ENCODE results near the gene MAJIN. TPM values are rescaled to one million over a fixed set of nuclear protein-coding genes. Genes with fewer than 3 reads are reported as not detected.

Gene MAJIN
- total and polyA plus RNA-seq, 10 of the 15 experiments (the other 5 are each of a cell fraction or from before 2014, with no cell fraction given) = 0.10 TPM; not detected in 9

DNA sequence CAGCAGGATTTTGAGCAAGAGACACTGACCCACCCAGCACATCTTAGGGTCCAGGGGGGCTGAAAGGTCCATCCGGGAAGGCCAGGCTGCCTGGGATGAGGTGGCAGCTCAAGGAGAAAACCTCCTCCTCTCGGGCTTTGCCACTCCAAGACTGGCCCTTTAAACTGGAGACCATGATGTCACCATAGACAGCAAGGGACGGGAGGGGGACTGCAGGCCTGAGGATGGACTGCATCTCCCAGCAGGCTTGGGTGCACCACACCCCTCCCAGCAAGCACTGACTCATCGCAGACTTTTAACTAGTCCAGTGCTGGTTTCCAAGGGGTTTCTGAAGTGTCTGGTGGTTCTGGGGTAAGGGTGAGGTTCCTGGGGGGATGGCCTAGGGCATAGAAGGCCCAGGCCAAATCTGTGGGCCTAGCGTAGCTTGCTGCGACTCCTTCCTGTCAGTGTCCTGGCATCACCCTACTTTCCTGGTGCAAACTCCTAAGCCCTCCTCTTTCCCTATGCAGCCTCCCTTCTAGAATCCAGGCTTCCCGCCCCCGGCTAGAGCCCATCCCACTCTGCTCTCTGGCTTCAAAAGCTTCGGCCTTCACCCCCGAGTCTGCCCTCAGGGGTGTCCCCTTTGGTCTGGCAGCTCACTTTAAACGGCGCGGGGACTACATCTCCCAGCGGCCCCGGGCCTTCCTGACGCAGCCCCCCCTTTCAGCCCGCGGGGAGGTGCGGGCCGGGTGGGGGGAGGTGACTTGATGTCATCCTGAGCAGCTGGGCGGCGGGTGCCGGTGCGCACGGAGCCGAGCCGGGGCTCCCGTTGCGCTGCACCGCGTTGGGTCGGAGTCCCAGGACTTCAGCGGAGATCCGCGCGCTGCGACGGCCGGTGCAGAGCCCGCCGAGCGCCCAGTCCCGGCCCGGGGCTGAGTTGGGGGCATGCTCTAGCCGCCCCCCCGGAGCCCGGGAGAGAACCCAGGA, 47.7 kb downstream of the MAJIN start, which contains the start of gene PPP2R5B (continued):
- TF ChIP-seq BRCA1 (IDR thresholded peaks at IDR 0.05; ENCODE audit: low read depth, low read length) (no peak), ESRRA (IDR thresholded peaks at IDR 0.05; ENCODE audit: low read length) (no peak), CHD4 (IDR thresholded peaks at IDR 0.05) (no peak), PAX8 (IDR thresholded peaks at IDR 0.05) (no peak), RAD51 (IDR thresholded peaks at IDR 0.05) (no peak), PML (IDR thresholded peaks at IDR 0.05; ENCODE audit: low read length) (no peak), SIX5 (IDR thresholded peaks at IDR 0.05; ENCODE audit: low read depth, low read length, severe bottlenecking) (peak; percentile 91), ZNF24 (IDR thresholded peaks at IDR 0.05) (no peak), CBFB (IDR thresholded peaks at IDR 0.05; ENCODE audit: low read depth) (no peak), ETV6 (conservative IDR thresholded peaks at IDR 0.05 in 1 of 2, IDR thresholded peaks at IDR 0.05 in 1 of 2; ENCODE audit: borderline replicate concordance in 1 of 2, low read depth in 1 of 2) (no peak), ZBTB4 (CRISPR knock-in tag; IDR thresholded peaks at IDR 0.05) (no peak), SMARCA5 (IDR thresholded peaks at IDR 0.05) (0 out of 2 replicates have a peak, but pooled peaks have one; percentile 25), STAT3 (IDR thresholded peaks at IDR 0.05; ENCODE audit: low read depth, low read length) (no peak)
- TF ChIP-seq, protein P1, sequence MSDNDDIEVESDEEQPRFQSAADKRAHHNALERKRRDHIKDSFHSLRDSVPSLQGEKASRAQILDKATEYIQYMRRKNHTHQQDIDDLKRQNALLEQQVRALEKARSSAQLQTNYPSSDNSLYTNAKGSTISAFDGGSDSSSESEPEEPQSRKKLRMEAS (IDR thresholded peaks at IDR 0.05; ENCODE audit: low read depth, low read length) = peak; percentile 49; the same call in 1 of the 2 replicates
- TF ChIP-seq, protein P2, sequence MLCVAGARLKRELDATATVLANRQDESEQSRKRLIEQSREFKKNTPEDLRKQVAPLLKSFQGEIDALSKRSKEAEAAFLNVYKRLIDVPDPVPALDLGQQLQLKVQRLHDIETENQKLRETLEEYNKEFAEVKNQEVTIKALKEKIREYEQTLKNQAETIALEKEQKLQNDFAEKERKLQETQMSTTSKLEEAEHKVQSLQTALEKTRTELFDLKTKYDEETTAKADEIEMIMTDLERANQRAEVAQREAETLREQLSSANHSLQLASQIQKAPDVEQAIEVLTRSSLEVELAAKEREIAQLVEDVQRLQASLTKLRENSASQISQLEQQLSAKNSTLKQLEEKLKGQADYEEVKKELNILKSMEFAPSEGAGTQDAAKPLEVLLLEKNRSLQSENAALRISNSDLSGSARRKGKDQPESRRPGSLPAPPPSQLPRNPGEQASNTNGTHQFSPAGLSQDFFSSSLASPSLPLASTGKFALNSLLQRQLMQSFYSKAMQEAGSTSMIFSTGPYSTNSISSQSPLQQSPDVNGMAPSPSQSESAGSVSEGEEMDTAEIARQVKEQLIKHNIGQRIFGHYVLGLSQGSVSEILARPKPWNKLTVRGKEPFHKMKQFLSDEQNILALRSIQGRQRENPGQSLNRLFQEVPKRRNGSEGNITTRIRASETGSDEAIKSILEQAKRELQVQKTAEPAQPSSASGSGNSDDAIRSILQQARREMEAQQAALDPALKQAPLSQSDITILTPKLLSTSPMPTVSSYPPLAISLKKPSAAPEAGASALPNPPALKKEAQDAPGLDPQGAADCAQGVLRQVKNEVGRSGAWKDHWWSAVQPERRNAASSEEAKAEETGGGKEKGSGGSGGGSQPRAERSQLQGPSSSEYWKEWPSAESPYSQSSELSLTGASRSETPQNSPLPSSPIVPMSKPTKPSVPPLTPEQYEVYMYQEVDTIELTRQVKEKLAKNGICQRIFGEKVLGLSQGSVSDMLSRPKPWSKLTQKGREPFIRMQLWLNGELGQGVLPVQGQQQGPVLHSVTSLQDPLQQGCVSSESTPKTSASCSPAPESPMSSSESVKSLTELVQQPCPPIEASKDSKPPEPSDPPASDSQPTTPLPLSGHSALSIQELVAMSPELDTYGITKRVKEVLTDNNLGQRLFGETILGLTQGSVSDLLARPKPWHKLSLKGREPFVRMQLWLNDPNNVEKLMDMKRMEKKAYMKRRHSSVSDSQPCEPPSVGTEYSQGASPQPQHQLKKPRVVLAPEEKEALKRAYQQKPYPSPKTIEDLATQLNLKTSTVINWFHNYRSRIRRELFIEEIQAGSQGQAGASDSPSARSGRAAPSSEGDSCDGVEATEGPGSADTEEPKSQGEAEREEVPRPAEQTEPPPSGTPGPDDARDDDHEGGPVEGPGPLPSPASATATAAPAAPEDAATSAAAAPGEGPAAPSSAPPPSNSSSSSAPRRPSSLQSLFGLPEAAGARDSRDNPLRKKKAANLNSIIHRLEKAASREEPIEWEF (IDR thresholded peaks at IDR 0.05; ENCODE audit: insufficient replicate concordance, low read depth, low read length) = no peak
- TF ChIP-seq, protein P3, sequence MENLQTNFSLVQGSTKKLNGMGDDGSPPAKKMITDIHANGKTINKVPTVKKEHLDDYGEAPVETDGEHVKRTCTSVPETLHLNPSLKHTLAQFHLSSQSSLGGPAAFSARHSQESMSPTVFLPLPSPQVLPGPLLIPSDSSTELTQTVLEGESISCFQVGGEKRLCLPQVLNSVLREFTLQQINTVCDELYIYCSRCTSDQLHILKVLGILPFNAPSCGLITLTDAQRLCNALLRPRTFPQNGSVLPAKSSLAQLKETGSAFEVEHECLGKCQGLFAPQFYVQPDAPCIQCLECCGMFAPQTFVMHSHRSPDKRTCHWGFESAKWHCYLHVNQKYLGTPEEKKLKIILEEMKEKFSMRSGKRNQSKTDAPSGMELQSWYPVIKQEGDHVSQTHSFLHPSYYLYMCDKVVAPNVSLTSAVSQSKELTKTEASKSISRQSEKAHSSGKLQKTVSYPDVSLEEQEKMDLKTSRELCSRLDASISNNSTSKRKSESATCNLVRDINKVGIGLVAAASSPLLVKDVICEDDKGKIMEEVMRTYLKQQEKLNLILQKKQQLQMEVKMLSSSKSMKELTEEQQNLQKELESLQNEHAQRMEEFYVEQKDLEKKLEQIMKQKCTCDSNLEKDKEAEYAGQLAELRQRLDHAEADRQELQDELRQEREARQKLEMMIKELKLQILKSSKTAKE (IDR thresholded peaks at IDR 0.05; ENCODE audit: low read depth, poor library complexity, severe bottlenecking) = no peak
